ENCODE results near the gene KPNA4. TPM values are rescaled to one million over a fixed set of nuclear protein-coding genes. Genes with fewer than 3 reads are reported as not detected.

Gene KPNA4
- total RNA-seq, 1 donor from 2014 or later = 61.5 TPM

DNA sequence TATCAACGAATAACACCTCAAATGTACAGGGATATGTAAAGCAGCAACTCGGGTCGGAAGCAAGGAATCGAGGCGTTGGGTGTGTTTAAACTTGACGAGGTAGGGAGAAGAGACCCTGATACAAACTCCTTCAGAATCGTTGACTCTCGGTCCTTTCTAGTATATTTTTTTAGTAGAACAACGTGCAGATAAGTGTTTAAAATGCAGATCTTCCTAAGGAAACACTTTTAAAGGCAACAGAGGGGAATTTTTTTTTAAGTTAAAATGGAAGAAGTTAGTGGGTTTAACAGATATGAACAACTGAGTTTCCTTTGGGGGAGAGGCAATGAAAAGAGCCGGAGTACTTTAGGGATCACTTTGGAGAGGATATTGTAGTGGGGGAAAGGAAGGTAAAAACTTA lies 1.1 kb upstream of the KPNA4 start:
- TF ChIP-seq, protein P1, sequence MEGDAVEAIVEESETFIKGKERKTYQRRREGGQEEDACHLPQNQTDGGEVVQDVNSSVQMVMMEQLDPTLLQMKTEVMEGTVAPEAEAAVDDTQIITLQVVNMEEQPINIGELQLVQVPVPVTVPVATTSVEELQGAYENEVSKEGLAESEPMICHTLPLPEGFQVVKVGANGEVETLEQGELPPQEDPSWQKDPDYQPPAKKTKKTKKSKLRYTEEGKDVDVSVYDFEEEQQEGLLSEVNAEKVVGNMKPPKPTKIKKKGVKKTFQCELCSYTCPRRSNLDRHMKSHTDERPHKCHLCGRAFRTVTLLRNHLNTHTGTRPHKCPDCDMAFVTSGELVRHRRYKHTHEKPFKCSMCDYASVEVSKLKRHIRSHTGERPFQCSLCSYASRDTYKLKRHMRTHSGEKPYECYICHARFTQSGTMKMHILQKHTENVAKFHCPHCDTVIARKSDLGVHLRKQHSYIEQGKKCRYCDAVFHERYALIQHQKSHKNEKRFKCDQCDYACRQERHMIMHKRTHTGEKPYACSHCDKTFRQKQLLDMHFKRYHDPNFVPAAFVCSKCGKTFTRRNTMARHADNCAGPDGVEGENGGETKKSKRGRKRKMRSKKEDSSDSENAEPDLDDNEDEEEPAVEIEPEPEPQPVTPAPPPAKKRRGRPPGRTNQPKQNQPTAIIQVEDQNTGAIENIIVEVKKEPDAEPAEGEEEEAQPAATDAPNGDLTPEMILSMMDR (IDR thresholded peaks at IDR 0.05; ENCODE audit: partially characterized antibody, unreplicated experiment) = no peak
- peaks cover 16% of the 10 kb centered on the region for H3K4me1 Mint-ChIP-seq (ENCODE audit: low read depth, unreplicated experiment)
- H3K9me3 Mint-ChIP-seq (ENCODE audit: unreplicated experiment) = peaks cover 14% of the 10 kb centered on the region
- H3K4me3 Mint-ChIP-seq (ENCODE audit: unreplicated experiment) = peak overlapping the region; percentile 96
- H3K27ac Mint-ChIP-seq (ENCODE audit: unreplicated experiment) = no peak overlapping the region
- no peaks in the 10 kb centered on the region for H3K36me3 Mint-ChIP-seq (ENCODE audit: unreplicated experiment)
- no peak for DNase-seq
- peaks cover 10% of the 10 kb centered on the region for H3K27me3 Mint-ChIP-seq (ENCODE audit: unreplicated experiment)

DNA sequence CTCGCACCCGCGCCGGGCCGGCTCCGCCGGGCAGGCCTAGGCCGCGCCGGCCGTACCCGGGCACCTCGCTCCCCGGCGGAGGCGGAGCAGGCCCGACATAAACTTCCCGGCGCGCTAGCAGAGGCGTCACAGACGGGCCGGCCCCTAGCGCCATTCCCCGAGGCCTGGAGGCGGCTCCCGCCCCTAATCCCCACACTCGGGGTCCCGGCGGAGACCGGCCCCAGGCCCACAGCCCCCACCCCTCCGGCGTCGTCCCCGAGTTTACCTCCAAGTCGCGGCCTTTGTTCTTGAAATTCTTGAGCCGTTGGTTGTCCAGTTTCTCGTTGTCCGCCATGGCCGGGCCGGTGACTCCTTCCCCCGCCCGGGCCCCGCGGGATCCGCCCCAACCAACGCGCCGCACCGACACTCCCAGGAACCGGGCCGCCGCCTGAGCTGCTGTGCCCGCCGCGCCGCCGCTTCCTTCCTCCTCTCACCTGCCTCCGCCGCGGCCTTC lies 376 bp downstream of the KPNA4 start:
- DNase-seq = peak; percentile 74
- Mint-ChIP-seq H3K27ac (ENCODE audit: unreplicated experiment) (no peak overlapping the region), H3K27me3 (ENCODE audit: unreplicated experiment) (peaks cover 10% of the 10 kb centered on the region)

DNA sequence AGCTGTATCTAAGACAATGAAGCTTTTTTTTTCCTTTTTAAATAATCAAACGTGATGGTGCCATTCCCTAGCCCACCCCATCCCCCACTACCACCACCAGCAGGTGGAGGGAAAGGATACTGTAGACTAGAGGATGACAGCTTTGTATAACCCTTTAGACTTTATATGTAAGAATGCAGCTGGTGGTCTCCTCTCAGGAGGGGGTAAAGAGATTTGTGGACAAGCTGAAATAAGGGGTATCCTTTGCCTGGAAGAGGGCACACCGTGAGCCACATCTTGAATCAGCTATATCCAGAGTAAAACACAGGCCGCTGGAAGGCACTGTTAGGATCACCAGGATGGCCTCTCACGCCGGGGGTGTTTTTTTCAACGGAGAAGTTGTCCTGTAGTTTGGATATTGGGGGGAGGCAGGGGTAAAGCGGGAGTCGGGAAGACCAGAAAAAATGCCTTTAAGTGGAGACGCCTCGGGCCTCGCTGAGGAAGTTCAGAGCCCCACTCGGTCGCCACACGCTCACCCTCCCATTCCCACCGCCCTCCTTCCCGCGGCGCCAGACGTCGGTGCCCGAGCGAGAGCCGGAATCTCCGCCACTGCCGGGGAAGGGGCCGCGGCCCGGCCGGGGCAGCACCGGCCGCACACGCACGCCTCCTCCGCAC lies 986 bp downstream of the KPNA4 start:
- Mint-ChIP-seq H3K27ac (ENCODE audit: unreplicated experiment) (peak overlapping the region; percentile 89), H3K4me1 (ENCODE audit: low read depth, unreplicated experiment) (peaks cover 17% of the 10 kb centered on the region), H3K4me3 (ENCODE audit: unreplicated experiment) (peak overlapping the region; percentile 92), H3K9me3 (ENCODE audit: unreplicated experiment) (peaks cover 14% of the 10 kb centered on the region), H3K36me3 (ENCODE audit: unreplicated experiment) (no peaks in the 10 kb centered on the region), H3K27me3 (ENCODE audit: unreplicated experiment) (peaks cover 10% of the 10 kb centered on the region)
- DNase-seq = peak; percentile 47
- TF ChIP-seq, protein P1 (IDR thresholded peaks at IDR 0.05; ENCODE audit: partially characterized antibody, unreplicated experiment) = no peak

More for the DNA sequence above, 376 bp downstream of the KPNA4 start:
- TF ChIP-seq, protein P1 (IDR thresholded peaks at IDR 0.05; ENCODE audit: partially characterized antibody, unreplicated experiment) = no peak
- Mint-ChIP-seq H3K36me3 (ENCODE audit: unreplicated experiment) (no peaks in the 10 kb centered on the region), H3K4me3 (ENCODE audit: unreplicated experiment) (peak overlapping the region; percentile 55), H3K9me3 (ENCODE audit: unreplicated experiment) (peaks cover 14% of the 10 kb centered on the region), H3K4me1 (ENCODE audit: low read depth, unreplicated experiment) (peaks cover 17% of the 10 kb centered on the region)

DNA sequence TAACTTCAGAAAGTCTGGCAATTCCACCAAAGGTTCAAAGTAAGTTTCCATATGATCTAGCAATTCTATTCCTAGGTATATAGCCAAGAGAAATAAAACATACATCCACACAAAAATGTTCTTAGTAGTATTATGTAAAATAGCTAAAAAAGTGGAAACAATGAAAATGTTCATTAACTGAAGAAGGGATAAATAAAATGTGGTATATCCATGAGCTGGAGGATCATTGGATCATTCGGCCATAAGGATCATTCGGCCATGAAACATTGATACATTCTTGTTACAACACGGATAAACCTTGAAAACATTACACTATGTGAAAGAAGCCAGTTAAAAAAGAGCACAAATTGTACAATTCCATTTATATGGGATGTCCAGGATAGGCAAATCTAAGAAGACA lies 2.4 kb downstream of the KPNA4 start:
- no peak for DNase-seq
- Mint-ChIP-seq H3K4me1 (ENCODE audit: low read depth, unreplicated experiment) (peaks cover 17% of the 10 kb centered on the region), H3K27me3 (ENCODE audit: unreplicated experiment) (peaks cover 9% of the 10 kb centered on the region), H3K9me3 (ENCODE audit: unreplicated experiment) (peaks cover 14% of the 10 kb centered on the region), H3K4me3 (ENCODE audit: unreplicated experiment) (peak overlapping the region; percentile 75), H3K27ac (ENCODE audit: unreplicated experiment) (no peak overlapping the region), H3K36me3 (ENCODE audit: unreplicated experiment) (no peaks in the 10 kb centered on the region)
- TF ChIP-seq, protein P1 (IDR thresholded peaks at IDR 0.05; ENCODE audit: partially characterized antibody, unreplicated experiment) = no peak

DNA sequence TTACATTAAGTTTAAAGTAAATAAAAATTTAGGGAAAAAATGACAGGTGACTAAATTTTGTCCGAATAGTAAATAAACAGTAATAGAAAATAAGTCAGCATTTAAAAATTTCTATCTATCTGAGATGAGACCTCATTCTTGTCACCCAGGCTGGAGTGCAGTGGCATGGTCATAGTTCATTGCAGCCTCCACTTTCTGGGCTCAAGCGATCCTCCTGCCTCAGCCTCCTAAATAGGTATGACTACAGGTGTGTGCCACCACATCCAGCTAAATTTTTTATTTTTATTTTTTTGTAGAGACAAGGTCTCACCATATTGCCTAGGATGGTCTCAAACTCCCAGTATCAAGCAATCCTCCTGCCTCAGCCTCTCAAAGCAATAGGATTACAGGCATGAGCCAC lies 7.8 kb downstream of the KPNA4 start:
- Mint-ChIP-seq H3K36me3 (ENCODE audit: unreplicated experiment) (no peaks in the 10 kb centered on the region), H3K4me3 (ENCODE audit: unreplicated experiment) (no peak overlapping the region), H3K27me3 (ENCODE audit: unreplicated experiment) (no peaks in the 10 kb centered on the region), H3K4me1 (ENCODE audit: low read depth, unreplicated experiment) (peaks cover 9% of the 10 kb centered on the region), H3K9me3 (ENCODE audit: unreplicated experiment) (no peaks in the 10 kb centered on the region), H3K27ac (ENCODE audit: unreplicated experiment) (no peak overlapping the region)
- no peak for DNase-seq
- TF ChIP-seq, protein P1 (IDR thresholded peaks at IDR 0.05; ENCODE audit: partially characterized antibody, unreplicated experiment) = no peak

Measured in glutamatergic neuron (in vitro differentiated cells).